ENCODE measurements around the gene BCL7C. TPM values are rescaled to one million over a fixed set of nuclear protein-coding genes. Genes with fewer than 3 reads are reported as not detected.

The BCL7C gene
- total and polyA plus RNA-seq, 2 of the 13 experiments (the other 11 are each of a cell fraction or from before 2014, with no cell fraction given), result 17.7 to 33.8 TPM

DNA sequence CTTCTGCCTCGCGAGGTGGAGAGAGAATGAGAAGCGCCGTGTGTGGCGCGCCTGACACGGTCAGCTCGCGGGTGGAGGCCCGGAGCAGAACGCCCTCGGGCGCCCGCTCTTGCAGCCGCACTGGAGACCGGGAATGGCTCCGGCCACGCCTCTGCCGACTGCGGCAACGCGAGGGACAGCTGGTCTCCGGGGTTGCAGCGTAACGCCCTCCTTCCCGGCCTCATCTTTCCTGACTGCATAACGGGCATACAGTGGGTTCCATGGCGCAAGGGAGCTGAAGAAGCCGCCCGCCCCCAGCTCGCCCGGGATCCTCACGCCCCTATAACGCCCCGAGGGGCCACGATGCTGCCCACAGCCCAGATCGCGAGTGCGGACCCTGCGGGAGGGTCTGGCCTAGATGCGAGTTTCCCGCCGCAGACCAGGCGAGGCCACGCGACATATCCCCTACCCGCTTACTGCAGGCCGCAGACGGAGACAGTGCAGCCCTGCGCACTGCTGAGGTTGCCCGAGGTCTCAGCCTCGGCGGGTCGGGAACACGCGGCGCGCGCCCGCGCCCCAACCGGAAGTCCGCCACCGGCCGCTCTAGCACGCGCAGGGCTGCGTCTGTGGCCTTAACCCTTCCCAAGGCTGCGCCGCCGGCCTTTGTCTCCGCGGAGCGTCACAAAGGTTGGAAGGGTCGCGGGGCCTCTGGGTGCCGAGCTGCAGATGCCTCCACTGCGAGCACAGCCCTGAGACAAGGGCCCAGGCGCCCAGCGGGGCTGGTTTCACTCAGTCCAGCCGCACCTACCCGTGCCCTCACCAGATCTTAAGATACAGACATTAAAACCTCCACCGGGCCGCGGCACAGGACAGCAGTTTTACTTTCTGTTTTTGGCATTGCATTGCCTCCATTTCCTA, 18.8 kb downstream of the BCL7C start (continued):
- TF ChIP-seq, protein P1, sequence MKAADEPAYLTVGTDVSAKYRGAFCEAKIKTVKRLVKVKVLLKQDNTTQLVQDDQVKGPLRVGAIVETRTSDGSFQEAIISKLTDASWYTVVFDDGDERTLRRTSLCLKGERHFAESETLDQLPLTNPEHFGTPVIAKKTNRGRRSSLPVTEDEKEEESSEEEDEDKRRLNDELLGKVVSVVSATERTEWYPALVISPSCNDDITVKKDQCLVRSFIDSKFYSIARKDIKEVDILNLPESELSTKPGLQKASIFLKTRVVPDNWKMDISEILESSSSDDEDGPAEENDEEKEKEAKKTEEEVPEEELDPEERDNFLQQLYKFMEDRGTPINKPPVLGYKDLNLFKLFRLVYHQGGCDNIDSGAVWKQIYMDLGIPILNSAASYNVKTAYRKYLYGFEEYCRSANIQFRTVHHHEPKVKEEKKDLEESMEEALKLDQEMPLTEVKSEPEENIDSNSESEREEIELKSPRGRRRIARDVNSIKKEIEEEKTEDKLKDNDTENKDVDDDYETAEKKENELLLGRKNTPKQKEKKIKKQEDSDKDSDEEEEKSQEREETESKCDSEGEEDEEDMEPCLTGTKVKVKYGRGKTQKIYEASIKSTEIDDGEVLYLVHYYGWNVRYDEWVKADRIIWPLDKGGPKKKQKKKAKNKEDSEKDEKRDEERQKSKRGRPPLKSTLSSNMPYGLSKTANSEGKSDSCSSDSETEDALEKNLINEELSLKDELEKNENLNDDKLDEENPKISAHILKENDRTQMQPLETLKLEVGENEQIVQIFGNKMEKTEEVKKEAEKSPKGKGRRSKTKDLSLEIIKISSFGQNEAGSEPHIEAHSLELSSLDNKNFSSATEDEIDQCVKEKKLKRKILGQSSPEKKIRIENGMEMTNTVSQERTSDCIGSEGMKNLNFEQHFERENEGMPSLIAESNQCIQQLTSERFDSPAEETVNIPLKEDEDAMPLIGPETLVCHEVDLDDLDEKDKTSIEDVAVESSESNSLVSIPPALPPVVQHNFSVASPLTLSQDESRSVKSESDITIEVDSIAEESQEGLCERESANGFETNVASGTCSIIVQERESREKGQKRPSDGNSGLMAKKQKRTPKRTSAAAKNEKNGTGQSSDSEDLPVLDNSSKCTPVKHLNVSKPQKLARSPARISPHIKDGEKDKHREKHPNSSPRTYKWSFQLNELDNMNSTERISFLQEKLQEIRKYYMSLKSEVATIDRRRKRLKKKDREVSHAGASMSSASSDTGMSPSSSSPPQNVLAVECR (CRISPR knock-in tag; IDR thresholded peaks at IDR 0.05; ENCODE audit: borderline replicate concordance), result peak; percentile 98
- peak; percentile 43; the same call in 1 of the 2 replicates for TF ChIP-seq ZKSCAN5 (CRISPR knock-in tag; IDR thresholded peaks at IDR 0.05)
- TF ChIP-seq, protein P2, sequence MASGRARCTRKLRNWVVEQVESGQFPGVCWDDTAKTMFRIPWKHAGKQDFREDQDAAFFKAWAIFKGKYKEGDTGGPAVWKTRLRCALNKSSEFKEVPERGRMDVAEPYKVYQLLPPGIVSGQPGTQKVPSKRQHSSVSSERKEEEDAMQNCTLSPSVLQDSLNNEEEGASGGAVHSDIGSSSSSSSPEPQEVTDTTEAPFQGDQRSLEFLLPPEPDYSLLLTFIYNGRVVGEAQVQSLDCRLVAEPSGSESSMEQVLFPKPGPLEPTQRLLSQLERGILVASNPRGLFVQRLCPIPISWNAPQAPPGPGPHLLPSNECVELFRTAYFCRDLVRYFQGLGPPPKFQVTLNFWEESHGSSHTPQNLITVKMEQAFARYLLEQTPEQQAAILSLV (CRISPR knock-in tag; IDR thresholded peaks at IDR 0.05; ENCODE audit: borderline replicate concordance), result peak; percentile 99
- TF ChIP-seq KDM4B (CRISPR knock-in tag; IDR thresholded peaks at IDR 0.05), result peak; percentile 91
- TF ChIP-seq ATF7 (IDR thresholded peaks at IDR 0.05), result no peak
- peak; percentile 60; the same call in 1 of the 2 replicates for TF ChIP-seq ATF7 (CRISPR knock-in tag; IDR thresholded peaks at IDR 0.05)
- no peak for TF ChIP-seq SIX1 (CRISPR knock-in tag; IDR thresholded peaks at IDR 0.05; ENCODE audit: borderline replicate concordance)
- TF ChIP-seq RNF2 (conservative IDR thresholded peaks at IDR 0.05; ENCODE audit: low read depth), result peak; percentile 92
- peak; percentile 99 for TF ChIP-seq ZNF451 (CRISPR knock-in tag; IDR thresholded peaks at IDR 0.05)
- peak; percentile 97 for TF ChIP-seq ZNF205 (CRISPR knock-in tag; IDR thresholded peaks at IDR 0.05)
- TF ChIP-seq, protein P3, sequence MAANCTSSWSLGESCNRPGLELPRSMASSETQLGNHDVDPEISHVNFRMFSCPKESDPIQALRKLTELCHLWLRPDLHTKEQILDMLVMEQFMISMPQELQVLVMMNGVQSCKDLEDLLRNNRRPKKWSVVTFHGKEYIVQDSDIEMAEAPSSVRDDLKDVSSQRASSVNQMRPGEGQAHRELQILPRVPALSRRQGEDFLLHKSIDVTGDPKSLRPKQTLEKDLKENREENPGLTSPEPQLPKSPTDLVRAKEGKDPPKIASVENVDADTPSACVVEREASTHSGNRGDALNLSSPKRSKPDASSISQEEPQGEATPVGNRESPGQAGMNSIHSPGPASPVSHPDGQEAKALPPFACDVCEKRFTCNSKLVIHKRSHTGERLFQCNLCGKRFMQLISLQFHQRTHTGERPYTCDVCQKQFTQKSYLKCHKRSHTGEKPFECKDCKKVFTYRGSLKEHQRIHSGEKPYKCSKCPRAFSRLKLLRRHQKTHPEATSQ (CRISPR knock-in tag; IDR thresholded peaks at IDR 0.05; ENCODE audit: borderline replicate concordance), result peak; percentile 95
- TF ChIP-seq, protein P4, sequence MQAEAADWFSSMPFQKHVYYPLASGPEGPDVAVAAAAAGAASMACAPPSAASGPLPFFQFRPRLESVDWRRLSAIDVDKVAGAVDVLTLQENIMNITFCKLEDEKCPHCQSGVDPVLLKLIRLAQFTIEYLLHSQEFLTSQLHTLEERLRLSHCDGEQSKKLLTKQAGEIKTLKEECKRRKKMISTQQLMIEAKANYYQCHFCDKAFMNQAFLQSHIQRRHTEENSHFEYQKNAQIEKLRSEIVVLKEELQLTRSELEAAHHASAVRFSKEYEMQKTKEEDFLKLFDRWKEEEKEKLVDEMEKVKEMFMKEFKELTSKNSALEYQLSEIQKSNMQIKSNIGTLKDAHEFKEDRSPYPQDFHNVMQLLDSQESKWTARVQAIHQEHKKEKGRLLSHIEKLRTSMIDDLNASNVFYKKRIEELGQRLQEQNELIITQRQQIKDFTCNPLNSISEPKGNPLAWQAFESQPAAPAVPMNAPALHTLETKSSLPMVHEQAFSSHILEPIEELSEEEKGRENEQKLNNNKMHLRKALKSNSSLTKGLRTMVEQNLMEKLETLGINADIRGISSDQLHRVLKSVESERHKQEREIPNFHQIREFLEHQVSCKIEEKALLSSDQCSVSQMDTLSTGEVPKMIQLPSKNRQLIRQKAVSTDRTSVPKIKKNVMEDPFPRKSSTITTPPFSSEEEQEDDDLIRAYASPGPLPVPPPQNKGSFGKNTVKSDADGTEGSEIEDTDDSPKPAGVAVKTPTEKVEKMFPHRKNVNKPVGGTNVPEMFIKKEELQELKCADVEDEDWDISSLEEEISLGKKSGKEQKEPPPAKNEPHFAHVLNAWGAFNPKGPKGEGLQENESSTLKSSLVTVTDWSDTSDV (CRISPR knock-in tag; IDR thresholded peaks at IDR 0.05), result peak; percentile 99
- TF ChIP-seq, protein P5, sequence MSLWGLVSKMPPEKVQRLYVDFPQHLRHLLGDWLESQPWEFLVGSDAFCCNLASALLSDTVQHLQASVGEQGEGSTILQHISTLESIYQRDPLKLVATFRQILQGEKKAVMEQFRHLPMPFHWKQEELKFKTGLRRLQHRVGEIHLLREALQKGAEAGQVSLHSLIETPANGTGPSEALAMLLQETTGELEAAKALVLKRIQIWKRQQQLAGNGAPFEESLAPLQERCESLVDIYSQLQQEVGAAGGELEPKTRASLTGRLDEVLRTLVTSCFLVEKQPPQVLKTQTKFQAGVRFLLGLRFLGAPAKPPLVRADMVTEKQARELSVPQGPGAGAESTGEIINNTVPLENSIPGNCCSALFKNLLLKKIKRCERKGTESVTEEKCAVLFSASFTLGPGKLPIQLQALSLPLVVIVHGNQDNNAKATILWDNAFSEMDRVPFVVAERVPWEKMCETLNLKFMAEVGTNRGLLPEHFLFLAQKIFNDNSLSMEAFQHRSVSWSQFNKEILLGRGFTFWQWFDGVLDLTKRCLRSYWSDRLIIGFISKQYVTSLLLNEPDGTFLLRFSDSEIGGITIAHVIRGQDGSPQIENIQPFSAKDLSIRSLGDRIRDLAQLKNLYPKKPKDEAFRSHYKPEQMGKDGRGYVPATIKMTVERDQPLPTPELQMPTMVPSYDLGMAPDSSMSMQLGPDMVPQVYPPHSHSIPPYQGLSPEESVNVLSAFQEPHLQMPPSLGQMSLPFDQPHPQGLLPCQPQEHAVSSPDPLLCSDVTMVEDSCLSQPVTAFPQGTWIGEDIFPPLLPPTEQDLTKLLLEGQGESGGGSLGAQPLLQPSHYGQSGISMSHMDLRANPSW (CRISPR knock-in tag; IDR thresholded peaks at IDR 0.05; ENCODE audit: borderline replicate concordance), result peak; percentile 97
- TF ChIP-seq RFX1 (IDR thresholded peaks at IDR 0.05), result no peak; the same call in 1 of the 2 replicates
- peak; percentile 99 for TF ChIP-seq KMT2A (CRISPR knock-in tag; IDR thresholded peaks at IDR 0.05)

Measured in HepG2 (cell line).